Central memory CD8-positive, alpha-beta T cell (primary cell): Measurements from ENCODE around the gene GTF2F2.

Experiments
- ATAC-seq: fragments of 150-1000 bp; cut with Tn5 transposase; replicated peaks from 2 replicates; pipeline ENCODE4 v1.10.0; 2022; ENCODE audit warnings: mild to moderate bottlenecking, moderate FRiP score, moderate number of reproducible peaks; ENCODE audit not compliant: poor library complexity, severe bottlenecking; ENCODE audit errors: extremely low read depth
- DNase-seq, 2 donors: peaks; one replicate each; pipeline ENCODE4 v3.0.0; 2021; ENCODE audit warnings: low spot score in 2 of 2
- H3K27ac Mint-ChIP-seq: one replicate; pipeline ENCODE4 v1.8.0; 2022; ENCODE audit warnings: low read depth, mild to moderate bottlenecking, moderate library complexity, mixed read lengths
- H3K27me3 Mint-ChIP-seq: one replicate; pipeline ENCODE4 v1.8.0; 2022; ENCODE audit warnings: mixed read lengths
- H3K36me3 Mint-ChIP-seq: one replicate; pipeline ENCODE4 v1.8.0; 2022; ENCODE audit warnings: mild to moderate bottlenecking, moderate library complexity, mixed read lengths; ENCODE audit not compliant: insufficient read depth
- H3K4me1 Mint-ChIP-seq: one replicate; pipeline ENCODE4 v1.8.0; 2022; ENCODE audit warnings: mixed read lengths
- H3K4me3 Mint-ChIP-seq: one replicate; pipeline ENCODE4 v1.8.0; 2022; ENCODE audit warnings: mild to moderate bottlenecking, moderate library complexity, mixed read lengths
- H3K9me3 Mint-ChIP-seq: one replicate; pipeline ENCODE4 v1.8.0; 2022; ENCODE audit warnings: mixed read lengths

The GTF2F2 gene

DNA sequence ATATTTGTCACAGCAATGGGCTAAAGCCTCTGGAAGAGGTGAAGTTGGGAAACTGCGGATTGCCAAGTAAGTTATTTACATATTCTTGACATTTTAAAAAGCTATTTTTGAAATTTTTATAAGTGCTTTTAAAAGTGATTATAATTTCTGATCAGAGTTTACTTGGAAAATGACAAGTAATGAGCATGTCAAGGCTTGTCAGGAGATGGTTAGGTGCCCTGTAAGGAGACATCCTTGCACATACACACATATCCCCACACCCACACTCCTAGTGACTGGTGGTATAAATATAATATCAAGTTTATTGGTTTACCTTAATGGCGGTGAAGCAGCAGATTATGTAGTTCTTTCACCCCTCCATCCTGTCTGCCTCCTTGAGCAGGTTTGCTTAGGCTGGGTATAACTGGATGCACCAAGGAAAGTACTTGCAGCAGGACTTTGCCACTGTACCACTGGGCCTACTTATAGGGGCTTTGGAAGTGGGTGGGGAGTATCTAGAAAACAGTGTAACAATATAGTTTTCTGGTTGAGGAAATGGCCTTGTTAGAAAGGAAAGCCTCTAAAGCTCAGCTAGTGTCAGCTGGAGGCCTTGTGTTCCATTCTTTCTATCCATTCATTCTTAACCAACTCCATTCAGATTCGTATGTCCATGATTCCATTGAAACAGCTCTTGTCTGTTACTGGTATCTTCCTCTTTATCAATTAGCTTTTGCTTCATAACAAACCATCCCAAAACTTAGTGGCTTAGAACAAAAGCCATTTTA is 16.6 kb downstream of the GTF2F2 start:
- Mint-ChIP-seq H3K4me3 (no peak overlapping the region), H3K36me3 (peaks cover 11% of the 10 kb centered on the region), H3K27me3 (no peaks in the 10 kb centered on the region), H3K27ac (no peak overlapping the region), H3K9me3 (peaks cover 10% of the 10 kb centered on the region), H3K4me1 (peaks cover 19% of the 10 kb centered on the region)
- ATAC-seq (no peak), DNase-seq (no peak)

DNA sequence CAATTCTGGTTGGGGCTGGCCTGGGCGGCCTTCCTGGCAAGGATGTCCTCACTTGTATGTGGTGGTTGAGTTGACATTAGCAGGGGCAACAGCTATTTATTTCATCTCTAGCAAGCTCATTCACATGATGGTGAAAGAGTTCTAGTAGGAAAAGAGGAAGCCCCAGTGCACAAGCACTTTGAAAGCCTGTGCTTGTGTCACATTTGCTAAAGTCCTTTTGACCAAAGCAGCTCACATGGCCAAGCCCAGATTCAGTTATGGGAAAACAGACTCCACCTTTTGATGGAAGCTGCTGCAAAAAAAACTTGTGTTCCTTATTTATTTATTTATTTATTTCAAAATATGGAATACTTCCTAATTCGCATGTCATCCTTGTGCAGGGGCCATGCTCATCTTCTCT is 17.2 kb downstream of the GTF2F2 start:
- peaks cover 11% of the 10 kb centered on the region for H3K36me3 Mint-ChIP-seq
- H3K27me3 Mint-ChIP-seq, result no peaks in the 10 kb centered on the region
- ATAC-seq, result no peak
- no peak overlapping the region for H3K4me3 Mint-ChIP-seq
- no peak overlapping the region for H3K27ac Mint-ChIP-seq
- peaks cover 8% of the 10 kb centered on the region for H3K9me3 Mint-ChIP-seq
- peaks cover 18% of the 10 kb centered on the region for H3K4me1 Mint-ChIP-seq
- DNase-seq, result no peak

DNA sequence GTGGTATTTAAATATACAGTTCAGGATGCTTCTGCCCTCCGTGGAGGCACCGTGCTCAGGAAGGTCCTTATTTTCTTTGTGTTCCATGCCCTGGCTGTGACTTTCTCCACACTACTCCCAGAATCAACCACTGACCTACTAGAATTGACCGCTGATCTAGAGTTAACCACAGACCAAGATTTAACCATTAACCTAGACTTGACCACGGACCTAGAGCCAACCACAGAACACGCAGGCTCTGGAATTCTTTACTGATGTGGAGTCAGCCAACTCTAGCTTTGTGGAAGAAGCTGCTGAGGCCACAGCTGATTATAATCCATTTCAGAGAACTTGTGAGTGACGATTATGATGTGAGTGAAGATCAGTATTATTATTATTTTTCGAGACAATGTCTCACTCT is 18.0 kb downstream of the GTF2F2 start:
- ATAC-seq, result no peak
- H3K9me3 Mint-ChIP-seq, result no peaks in the 10 kb centered on the region
- H3K27ac Mint-ChIP-seq, result no peak overlapping the region

DNA sequence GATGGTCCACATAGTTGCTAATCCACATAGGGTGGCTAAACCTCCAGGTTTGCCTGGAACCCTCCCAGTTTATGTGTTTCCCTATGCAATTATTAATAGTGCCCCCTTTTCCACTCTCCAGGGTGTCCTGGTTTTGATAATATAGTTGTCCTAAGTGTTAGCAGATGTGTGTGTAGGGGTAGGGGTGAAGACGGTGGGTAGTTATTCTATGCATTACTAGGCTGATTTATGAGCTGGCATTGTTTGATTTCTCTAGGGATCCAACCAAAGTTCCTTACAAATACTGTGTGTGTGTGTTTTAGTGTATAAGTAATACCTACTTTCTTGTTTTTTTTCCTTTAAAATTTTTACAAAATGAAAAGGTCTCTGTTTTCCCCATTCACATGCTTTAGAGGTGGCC is 21.1 kb downstream of the GTF2F2 start:
- Mint-ChIP-seq H3K4me3 (no peak overlapping the region), H3K9me3 (no peaks in the 10 kb centered on the region), H3K36me3 (peaks cover 13% of the 10 kb centered on the region), H3K27ac (no peak overlapping the region), H3K4me1 (peaks cover 30% of the 10 kb centered on the region), H3K27me3 (no peaks in the 10 kb centered on the region)
- ATAC-seq (no peak), DNase-seq (no peak)

More for the DNA sequence above, 18.0 kb downstream of the GTF2F2 start:
- Mint-ChIP-seq H3K36me3 (peaks cover 11% of the 10 kb centered on the region), H3K4me3 (no peak overlapping the region), H3K27me3 (no peaks in the 10 kb centered on the region), H3K4me1 (peaks cover 21% of the 10 kb centered on the region)
- no peak for DNase-seq

DNA sequence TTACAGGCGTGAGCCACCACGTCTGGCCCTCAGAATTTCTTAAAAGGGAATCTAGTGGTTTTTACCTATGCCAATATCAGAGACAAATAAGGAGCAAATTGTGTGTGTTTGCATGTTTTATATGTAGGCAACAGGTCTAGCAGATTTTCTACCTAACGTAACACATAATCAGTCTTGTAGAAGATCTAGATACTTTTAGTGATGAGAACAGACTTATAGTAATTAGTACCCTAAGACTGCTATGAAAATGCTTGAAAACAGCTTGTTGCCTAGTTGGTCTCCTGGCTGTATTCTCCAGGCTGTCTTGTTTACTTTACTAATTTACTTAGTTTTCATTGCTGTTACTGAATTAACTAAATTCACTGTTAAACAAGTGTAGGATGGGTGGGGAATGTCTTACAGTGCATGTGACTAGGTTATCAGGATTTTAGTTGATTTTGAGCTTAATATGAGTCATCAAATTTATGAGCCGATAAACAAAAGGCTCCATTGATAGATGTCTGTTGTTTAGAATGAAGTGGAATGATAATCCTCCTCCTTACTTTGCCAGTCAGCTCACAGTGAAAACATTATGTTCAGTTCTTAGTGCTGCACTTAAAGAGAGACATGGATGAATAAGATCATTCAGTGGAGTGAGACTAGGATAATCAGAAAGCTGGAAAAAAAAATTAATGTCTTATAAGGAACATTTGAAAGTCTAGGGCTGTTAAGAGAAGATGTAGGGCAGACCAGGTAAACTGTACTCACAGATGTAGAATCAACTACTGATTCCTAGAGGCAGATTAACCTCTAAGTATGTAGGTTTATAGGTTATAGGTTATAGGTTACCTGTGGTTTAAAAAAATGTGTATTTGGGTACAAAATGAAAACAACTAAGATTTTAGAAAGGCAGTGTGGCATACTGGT is 22.4 kb downstream of the GTF2F2 start:
- Mint-ChIP-seq H3K27me3 (no peaks in the 10 kb centered on the region), H3K36me3 (peaks cover 13% of the 10 kb centered on the region), H3K27ac (no peak overlapping the region), H3K4me3 (no peak overlapping the region), H3K4me1 (peaks cover 37% of the 10 kb centered on the region), H3K9me3 (no peaks in the 10 kb centered on the region)
- ATAC-seq (no peak), DNase-seq (no peak)

DNA sequence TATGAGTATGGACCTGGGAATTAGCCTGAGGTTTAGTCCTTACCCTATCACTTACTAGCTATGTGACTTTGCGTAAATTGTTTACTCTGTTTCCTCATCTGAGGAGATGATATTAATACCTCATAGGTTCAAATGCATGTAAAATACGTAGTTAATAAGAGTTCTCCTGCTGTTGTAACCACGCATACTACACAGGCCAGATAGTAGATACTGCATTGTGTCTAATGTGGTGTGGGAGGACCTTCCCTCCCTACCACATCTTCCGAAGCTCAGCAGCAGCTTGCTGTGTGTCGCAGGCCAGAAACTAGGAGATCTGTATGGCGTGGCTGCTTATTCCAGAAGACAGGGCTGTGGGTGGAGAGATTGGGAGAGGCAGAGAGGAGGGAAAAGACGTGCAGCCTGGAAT is 23.0 kb downstream of the GTF2F2 start:
- H3K4me1 Mint-ChIP-seq, result peaks cover 44% of the 10 kb centered on the region

DNA sequence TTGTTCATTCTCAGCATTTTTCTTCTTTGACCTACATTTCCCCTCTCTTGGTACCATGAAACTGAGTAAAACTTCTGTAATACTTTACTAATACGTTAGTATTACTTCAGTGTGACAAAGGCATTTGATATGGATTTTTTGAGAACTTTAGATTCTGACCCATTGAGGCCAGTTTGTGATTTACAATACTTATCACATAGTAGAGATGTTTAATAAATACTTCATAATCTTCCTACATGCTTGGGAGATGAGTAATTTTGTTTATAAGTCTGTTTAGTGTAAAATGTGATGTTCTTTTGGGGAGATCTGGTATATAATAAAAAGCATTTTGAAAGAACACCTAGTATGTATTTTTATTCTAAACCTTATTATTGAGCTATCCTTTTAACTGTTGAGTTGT is 29.7 kb downstream of the GTF2F2 start:
- Mint-ChIP-seq H3K4me3 (no peak overlapping the region), H3K27ac (no peak overlapping the region), H3K9me3 (no peaks in the 10 kb centered on the region), H3K36me3 (peaks cover 25% of the 10 kb centered on the region), H3K27me3 (no peaks in the 10 kb centered on the region), H3K4me1 (peaks cover 30% of the 10 kb centered on the region)
- no peak for ATAC-seq
- no peak for DNase-seq

More for the DNA sequence above, 23.0 kb downstream of the GTF2F2 start:
- Mint-ChIP-seq H3K9me3 (no peaks in the 10 kb centered on the region), H3K36me3 (peaks cover 9% of the 10 kb centered on the region), H3K4me3 (no peak overlapping the region), H3K27ac (no peak overlapping the region), H3K27me3 (no peaks in the 10 kb centered on the region)
- no peak for DNase-seq
- ATAC-seq, result no peak

DNA sequence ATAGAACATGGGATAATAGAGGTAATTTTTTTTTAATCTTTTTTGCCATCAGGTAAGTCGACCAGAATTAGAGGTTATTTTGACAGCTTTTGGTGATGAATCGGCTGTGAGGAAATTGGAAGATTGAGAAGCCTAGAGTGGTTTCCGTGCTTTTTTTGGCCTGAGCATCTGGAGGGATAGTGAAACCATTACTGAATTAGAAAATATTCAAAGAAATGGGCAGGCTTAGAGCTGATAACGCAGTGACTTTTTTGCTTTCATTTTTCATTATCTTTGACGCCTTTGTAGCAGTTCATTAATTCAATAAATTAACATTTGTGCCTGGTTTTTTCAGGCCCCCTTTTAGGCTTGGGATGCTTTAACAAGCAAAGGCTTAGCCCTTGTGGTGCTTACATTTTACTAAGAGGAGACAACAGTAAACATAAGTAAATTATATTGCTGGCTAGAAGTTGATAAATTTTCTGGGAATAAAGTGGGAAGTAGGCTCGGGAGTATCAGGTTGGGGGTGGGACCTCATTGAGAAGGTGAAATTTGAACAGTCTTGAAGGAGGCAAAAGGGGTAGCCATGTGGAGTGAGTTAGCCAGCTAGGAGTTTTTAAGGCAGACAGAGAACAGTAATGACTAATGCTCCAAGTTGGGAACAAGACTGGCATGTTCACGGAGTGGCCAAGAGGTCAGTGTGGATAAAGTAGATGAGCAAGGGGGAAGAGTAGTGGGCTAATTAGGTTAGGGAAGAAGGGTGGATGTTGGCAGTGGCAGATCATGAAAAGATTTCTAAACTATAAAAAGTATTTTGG is 36.5 kb downstream of the GTF2F2 start:
- DNase-seq (no peak), ATAC-seq (no peak)
- Mint-ChIP-seq H3K27me3 (no peaks in the 10 kb centered on the region), H3K4me1 (peaks cover 5% of the 10 kb centered on the region), H3K27ac (no peak overlapping the region), H3K36me3 (peaks cover 36% of the 10 kb centered on the region), H3K4me3 (no peak overlapping the region), H3K9me3 (no peaks in the 10 kb centered on the region)

DNA sequence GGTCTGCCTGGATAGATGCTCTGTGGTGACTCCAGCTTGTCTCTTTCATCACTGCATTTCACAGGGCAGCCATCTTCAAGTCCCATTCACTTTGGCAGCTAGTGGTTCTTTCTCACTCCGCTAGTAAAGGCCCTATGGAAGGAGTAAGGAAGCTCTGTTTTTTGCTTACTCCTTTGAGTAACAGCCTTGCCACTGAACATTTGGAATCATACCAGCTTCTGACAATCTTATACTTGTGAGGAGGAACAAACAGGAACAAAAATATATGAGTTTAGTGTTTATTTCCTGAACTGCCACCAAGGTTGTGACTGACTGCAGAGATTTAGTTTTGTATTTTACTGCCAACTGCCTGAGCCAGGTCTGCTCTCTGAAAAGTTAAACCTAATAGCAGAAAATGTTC is 41.9 kb downstream of the GTF2F2 start:
- DNase-seq (no peak), ATAC-seq (no peak)
- Mint-ChIP-seq H3K27ac (no peak overlapping the region), H3K9me3 (no peaks in the 10 kb centered on the region), H3K36me3 (peaks cover 15% of the 10 kb centered on the region), H3K27me3 (no peaks in the 10 kb centered on the region), H3K4me3 (no peak overlapping the region), H3K4me1 (no peaks in the 10 kb centered on the region)

DNA sequence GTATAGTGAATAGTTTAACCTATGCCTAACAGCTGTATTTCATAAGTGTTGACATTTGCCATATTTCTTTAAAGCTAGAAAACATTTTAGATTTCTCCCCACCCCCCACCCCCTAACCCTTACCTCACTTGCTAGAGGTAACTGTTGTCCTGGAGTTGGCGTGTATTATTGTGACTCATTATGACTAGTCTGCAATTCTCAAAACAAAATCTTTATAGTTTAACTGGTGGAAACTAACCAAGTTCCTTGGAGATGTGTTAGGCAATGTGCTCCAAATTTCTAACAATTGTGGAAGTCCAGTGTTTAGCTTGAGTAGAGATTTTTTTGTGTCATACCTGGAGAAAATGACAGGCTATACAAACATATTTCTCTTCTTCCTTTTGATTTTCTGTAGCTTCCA is 42.5 kb downstream of the GTF2F2 start:
- Mint-ChIP-seq H3K36me3 (peaks cover 15% of the 10 kb centered on the region), H3K4me3 (no peak overlapping the region), H3K9me3 (no peaks in the 10 kb centered on the region), H3K27ac (no peak overlapping the region), H3K27me3 (no peaks in the 10 kb centered on the region), H3K4me1 (no peaks in the 10 kb centered on the region)
- DNase-seq, result no peak
- ATAC-seq, result no peak

DNA sequence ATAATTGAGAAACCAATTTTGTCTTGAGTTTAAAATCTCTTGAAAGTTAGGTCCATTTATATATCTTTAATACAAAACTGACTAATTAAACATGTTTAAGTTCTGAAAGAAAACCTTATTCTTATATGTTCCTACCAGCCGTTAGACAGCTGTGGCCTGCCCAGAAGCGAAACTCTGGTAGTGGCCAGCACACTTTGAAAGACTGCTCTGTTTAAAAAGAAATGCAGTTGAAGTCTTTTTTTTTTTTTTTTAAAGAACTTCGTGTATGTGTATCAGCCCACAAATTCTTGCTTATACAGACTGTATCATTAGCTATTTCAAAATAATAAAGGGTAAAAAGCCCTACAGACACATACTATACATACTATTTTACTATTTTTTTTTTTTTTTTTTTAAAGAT is 46.5 kb downstream of the GTF2F2 start:
- Mint-ChIP-seq H3K4me3 (no peak overlapping the region), H3K36me3 (peaks cover 9% of the 10 kb centered on the region), H3K27ac (no peak overlapping the region), H3K9me3 (no peaks in the 10 kb centered on the region), H3K27me3 (no peaks in the 10 kb centered on the region), H3K4me1 (peaks cover 5% of the 10 kb centered on the region)
- DNase-seq, result no peak
- no peak for ATAC-seq
